CD4-positive, alpha-beta T cell treated with Interleukin-6 for 4 hours (primary cell): ENCODE results near the gene CDCA4.
"Not testable (repeated sequence)": the region's sequence is repeated elsewhere in the genome, so short reads cannot be mapped to it uniquely, and the experiment has no call there.

Experiments
- DNase-seq: peaks from one replicate; pipeline ENCODE4 v3.0.0-alpha.2; 2020; ENCODE audit warnings: mixed read lengths

The CDCA4 gene

GRCh38 chr14:105030836-105031396, 10.0 kb upstream of the CDCA4 start:
- DNase-seq, result no peak

GRCh38 chr14:105030194-105030593, 9.3 kb upstream of the CDCA4 start:
- DNase-seq, result no peak

- DNase-seq, result no peak
Measured at GRCh38 chr14:105029402-105029801, 8.5 kb upstream of the CDCA4 start.

GRCh38 chr14:105028251-105028927, 7.5 kb upstream of the CDCA4 start:
- no peak for DNase-seq

GRCh38 chr14:105027718-105028117, 6.8 kb upstream of the CDCA4 start:
- DNase-seq, result not testable (repeated sequence)

GRCh38 chr14:105026802-105027563, 6.1 kb upstream of the CDCA4 start:
- DNase-seq, result no peak

- DNase-seq, result no peak
Measured at GRCh38 chr14:105026033-105026785, 5.3 kb upstream of the CDCA4 start.

- DNase-seq, result no peak
Measured at GRCh38 chr14:105025429-105025828, 4.5 kb upstream of the CDCA4 start.

GRCh38 chr14:105023791-105024480, 3.1 kb upstream of the CDCA4 start:
- no peak for DNase-seq

GRCh38 chr14:105023144-105023543, 2.3 kb upstream of the CDCA4 start:
- no peak for DNase-seq

GRCh38 chr14:105022276-105022670, 1.4 kb upstream of the CDCA4 start:
- no peak for DNase-seq

- DNase-seq, result peak; percentile 58
Measured at GRCh38 chr14:105021656-105022275, 883 bp upstream of the CDCA4 start.

- peak; percentile 58 for DNase-seq
Measured at GRCh38 chr14:105019861-105020814, 745 bp downstream of the CDCA4 start.

GRCh38 chr14:105018414-105018813, 2.5 kb downstream of the CDCA4 start:
- no peak for DNase-seq

- DNase-seq, result no peak
Measured at GRCh38 chr14:105015905-105016304, 5.0 kb downstream of the CDCA4 start.

GRCh38 chr14:105015242-105015641, 5.6 kb downstream of the CDCA4 start:
- DNase-seq, result peak; percentile 17

GRCh38 chr14:105014631-105015030, 6.3 kb downstream of the CDCA4 start:
- DNase-seq, result no peak

GRCh38 chr14:105014032-105014431, 6.9 kb downstream of the CDCA4 start:
- DNase-seq, result no peak

- DNase-seq, result no peak
Measured at GRCh38 chr14:105013150-105013785, 7.6 kb downstream of the CDCA4 start.

- DNase-seq, result peak; percentile 12
Measured at GRCh38 chr14:105012171-105012985, 8.5 kb downstream of the CDCA4 start.
